ENCODE measurements around the gene ZNF440.

Gene ZNF440

DNA sequence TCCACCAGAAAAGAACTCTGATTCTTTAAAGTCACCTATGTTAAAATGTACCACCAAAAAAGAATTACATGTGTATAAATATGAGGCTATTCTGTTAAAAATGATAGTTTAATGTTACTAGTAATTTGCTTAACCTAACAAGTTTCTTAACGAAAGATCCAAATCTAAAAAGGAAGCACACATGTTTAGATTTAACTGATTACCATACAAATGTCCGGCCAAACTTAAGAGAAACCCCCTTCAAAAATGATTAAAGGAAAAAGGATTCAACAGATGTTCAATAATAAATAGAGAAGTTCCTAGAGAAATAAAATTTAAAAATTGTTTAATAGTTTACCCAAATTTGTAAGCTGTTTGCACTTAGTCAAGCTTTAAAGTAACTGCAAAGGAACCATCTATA, 68.5 kb downstream of the ZNF440 start:
- no peak for DNase-seq (ENCODE audit: low spot score)
